ENCODE results near the gene ADGRE3.
"Not testable (repeated sequence)": the region's sequence is repeated elsewhere in the genome, so short reads cannot be mapped to it uniquely, and the experiment has no call there.

Gene ADGRE3

DNA sequence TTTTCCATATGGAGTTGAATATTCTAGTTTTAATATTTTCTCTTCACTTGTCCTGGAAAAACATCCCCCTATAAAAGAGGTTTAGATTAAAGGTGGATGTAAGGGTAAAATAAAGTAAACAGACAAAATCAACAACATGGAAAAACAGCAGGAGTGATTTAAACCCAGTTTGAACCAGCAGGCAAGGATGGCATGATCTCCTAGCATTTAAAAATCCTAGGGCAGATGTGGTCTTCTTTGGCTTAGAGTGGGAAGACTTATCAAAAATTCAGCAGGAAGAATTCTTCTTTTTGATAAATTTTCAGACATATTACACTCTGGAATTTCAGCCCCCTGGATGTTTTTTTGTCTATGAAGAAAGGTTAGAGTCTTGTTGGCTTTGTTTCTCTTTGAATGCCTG lies 55.2 kb downstream of the ADGRE3 start:
- DNase-seq (ENCODE audit: low read depth) = no peak
- Histone ChIP-seq H3K9me3 (ENCODE audit: control insufficient read depth, low read length) (peaks cover 15% of the 10 kb centered on the region), H3K36me3 (ENCODE audit: control insufficient read depth, insufficient read depth, low read length, severe bottlenecking) (no peaks in the 10 kb centered on the region), H3K4me3 (ENCODE audit: low read length) (no peak overlapping the region), H3K27me3 (replicated peaks; ENCODE audit: control insufficient read depth, insufficient read depth, low read length) (no peaks in the 10 kb centered on the region), H3K4me1 (ENCODE audit: control insufficient read depth, insufficient read depth, low read length) (no peaks in the 10 kb centered on the region), H3K9ac (ENCODE audit: low read length) (no peak overlapping the region)

- Histone ChIP-seq H3K4me3 (ENCODE audit: low read length) (no peak overlapping the region), H3K36me3 (ENCODE audit: control insufficient read depth, insufficient read depth, low read length, severe bottlenecking) (no peaks in the 10 kb centered on the region), H3K4me1 (ENCODE audit: control insufficient read depth, insufficient read depth, low read length) (no peaks in the 10 kb centered on the region), H3K27me3 (replicated peaks; ENCODE audit: control insufficient read depth, insufficient read depth, low read length) (no peaks in the 10 kb centered on the region), H3K9me3 (ENCODE audit: control insufficient read depth, low read length) (peaks cover 15% of the 10 kb centered on the region), H3K9ac (ENCODE audit: low read length) (no peak overlapping the region)
- DNase-seq (ENCODE audit: low read depth) = no peak
Measured at GRCh38 chr19:14616407-14616806, 58.2 kb downstream of the ADGRE3 start.

DNA sequence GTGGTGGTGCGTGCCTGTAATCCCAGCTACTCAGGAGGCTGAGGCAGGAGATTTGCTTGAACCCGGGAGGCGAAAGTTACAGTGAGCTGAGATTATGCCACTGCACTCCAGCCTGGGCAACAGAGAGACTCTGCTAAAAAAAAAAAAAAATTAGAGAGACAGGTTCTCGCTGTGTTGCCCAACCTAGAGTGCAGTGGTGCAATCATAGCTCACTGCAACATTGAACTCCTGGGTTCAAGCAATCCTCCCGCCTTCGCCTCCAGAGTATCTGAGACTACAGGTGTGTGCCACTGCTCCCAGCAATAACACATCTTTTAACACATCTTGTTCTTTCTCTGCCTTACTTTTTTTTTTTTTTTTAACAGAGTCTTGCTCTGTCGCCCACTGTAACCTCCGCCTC lies 59.0 kb downstream of the ADGRE3 start:
- DNase-seq (ENCODE audit: low read depth) = no peak
- H3K4me1 ChIP-seq (ENCODE audit: control insufficient read depth, insufficient read depth, low read length) = no peaks in the 10 kb centered on the region
- peaks cover 15% of the 10 kb centered on the region for H3K9me3 ChIP-seq (ENCODE audit: control insufficient read depth, low read length)
- H3K4me3 ChIP-seq (ENCODE audit: low read length) = no peak overlapping the region
- no peaks in the 10 kb centered on the region for H3K27me3 ChIP-seq (replicated peaks; ENCODE audit: control insufficient read depth, insufficient read depth, low read length)
- no peak overlapping the region for H3K9ac ChIP-seq (ENCODE audit: low read length)
- no peaks in the 10 kb centered on the region for H3K36me3 ChIP-seq (ENCODE audit: control insufficient read depth, insufficient read depth, low read length, severe bottlenecking)

DNA sequence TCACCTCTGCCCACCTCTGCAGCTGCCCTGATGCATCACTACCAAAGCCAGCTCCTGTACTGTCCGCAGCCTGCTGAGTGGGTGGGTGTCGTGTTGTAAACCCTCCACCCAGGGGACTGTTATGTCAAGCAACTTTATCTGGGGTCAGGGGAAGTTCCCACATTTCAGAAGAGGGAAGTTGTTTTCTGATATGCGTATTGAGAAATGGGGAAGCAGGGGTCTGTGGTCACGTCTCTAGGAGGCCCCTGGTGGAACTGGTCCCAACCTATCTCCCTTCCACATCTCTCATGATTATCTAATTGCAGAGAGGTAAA lies 60.6 kb downstream of the ADGRE3 start:
- no peak for DNase-seq (ENCODE audit: low read depth)
- no peaks in the 10 kb centered on the region for H3K27me3 ChIP-seq (replicated peaks; ENCODE audit: control insufficient read depth, insufficient read depth, low read length)
- no peaks in the 10 kb centered on the region for H3K4me1 ChIP-seq (ENCODE audit: control insufficient read depth, insufficient read depth, low read length)
- no peak overlapping the region for H3K4me3 ChIP-seq (ENCODE audit: low read length)
- H3K36me3 ChIP-seq (ENCODE audit: control insufficient read depth, insufficient read depth, low read length, severe bottlenecking) = no peaks in the 10 kb centered on the region
- no peak overlapping the region for H3K9ac ChIP-seq (ENCODE audit: low read length)
- H3K9me3 ChIP-seq (ENCODE audit: control insufficient read depth, low read length) = peaks cover 5% of the 10 kb centered on the region

- H3K27me3 ChIP-seq (replicated peaks; ENCODE audit: control insufficient read depth, insufficient read depth, low read length); H3K4me3 ChIP-seq (ENCODE audit: low read length); H3K9me3 ChIP-seq (ENCODE audit: control insufficient read depth, low read length); H3K36me3 ChIP-seq (ENCODE audit: control insufficient read depth, insufficient read depth, low read length, severe bottlenecking); H3K4me1 ChIP-seq (ENCODE audit: control insufficient read depth, insufficient read depth, low read length); H3K9ac ChIP-seq (ENCODE audit: low read length); DNase-seq (ENCODE audit: low read depth): not testable (repeated sequence)
Measured at GRCh38 chr19:14613399-14614098, 61.1 kb downstream of the ADGRE3 start.

DNA sequence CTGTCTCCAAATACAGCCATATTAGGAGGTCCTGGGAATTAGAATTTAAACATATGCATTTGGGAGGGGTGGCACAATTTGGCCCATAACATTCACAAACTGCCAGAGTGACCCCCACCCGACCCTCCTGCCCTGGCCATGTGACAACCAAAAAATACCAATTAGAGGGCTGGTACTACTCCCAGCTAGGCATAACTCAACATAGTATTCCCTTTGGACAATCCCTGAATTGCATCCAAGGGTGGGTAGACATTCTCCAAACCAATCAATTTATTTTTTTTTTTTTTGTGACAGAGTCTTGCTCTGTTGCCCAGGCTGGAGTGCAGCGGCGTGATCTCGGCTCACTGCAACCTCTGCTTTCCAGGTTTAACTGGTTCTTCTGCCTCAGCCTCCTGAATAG lies 62.0 kb downstream of the ADGRE3 start:
- Histone ChIP-seq H3K4me1 (ENCODE audit: control insufficient read depth, insufficient read depth, low read length) (no peaks in the 10 kb centered on the region), H3K4me3 (ENCODE audit: low read length) (no peak overlapping the region), H3K9ac (ENCODE audit: low read length) (no peak overlapping the region), H3K36me3 (ENCODE audit: control insufficient read depth, insufficient read depth, low read length, severe bottlenecking) (no peaks in the 10 kb centered on the region), H3K27me3 (replicated peaks; ENCODE audit: control insufficient read depth, insufficient read depth, low read length) (no peaks in the 10 kb centered on the region), H3K9me3 (ENCODE audit: control insufficient read depth, low read length) (no peaks in the 10 kb centered on the region)
- DNase-seq (ENCODE audit: low read depth) = no peak

DNA sequence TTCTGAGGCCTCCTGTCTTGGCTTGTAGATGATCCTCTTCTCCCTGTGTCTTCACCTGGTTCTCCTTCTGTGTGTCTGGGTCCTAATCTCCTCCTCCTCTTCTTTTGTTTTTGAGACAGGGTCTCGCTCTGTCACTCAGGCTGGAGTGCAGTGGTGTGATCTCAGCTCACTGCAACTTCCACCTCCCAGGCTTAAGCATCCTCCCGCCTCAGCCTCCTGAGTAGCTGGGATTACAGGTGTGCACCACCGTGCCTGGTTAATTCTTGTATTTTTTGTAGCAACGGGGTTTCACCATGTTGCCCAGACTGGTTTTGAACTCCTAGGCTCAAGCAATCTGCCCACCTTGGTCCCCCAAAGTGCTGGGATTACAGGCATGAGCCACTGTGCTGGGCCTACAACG lies 62.4 kb downstream of the ADGRE3 start:
- H3K9me3 ChIP-seq (ENCODE audit: control insufficient read depth, low read length); H3K9ac ChIP-seq (ENCODE audit: low read length); H3K4me1 ChIP-seq (ENCODE audit: control insufficient read depth, insufficient read depth, low read length); H3K4me3 ChIP-seq (ENCODE audit: low read length); H3K27me3 ChIP-seq (replicated peaks; ENCODE audit: control insufficient read depth, insufficient read depth, low read length); H3K36me3 ChIP-seq (ENCODE audit: control insufficient read depth, insufficient read depth, low read length, severe bottlenecking); DNase-seq (ENCODE audit: low read depth): not testable (repeated sequence)

- H3K9ac ChIP-seq (ENCODE audit: low read length) = no peak overlapping the region
- no peak for DNase-seq (ENCODE audit: low read depth)
- no peaks in the 10 kb centered on the region for H3K9me3 ChIP-seq (ENCODE audit: control insufficient read depth, low read length)
- no peak overlapping the region for H3K4me3 ChIP-seq (ENCODE audit: low read length)
- H3K27me3 ChIP-seq (replicated peaks; ENCODE audit: control insufficient read depth, insufficient read depth, low read length) = no peaks in the 10 kb centered on the region
- H3K36me3 ChIP-seq (ENCODE audit: control insufficient read depth, insufficient read depth, low read length, severe bottlenecking) = no peaks in the 10 kb centered on the region
- no peaks in the 10 kb centered on the region for H3K4me1 ChIP-seq (ENCODE audit: control insufficient read depth, insufficient read depth, low read length)
Measured at GRCh38 chr19:14611051-14611450, 63.6 kb downstream of the ADGRE3 start.

GRCh38 chr19:14606627-14607026 lies 68.0 kb downstream of the ADGRE3 start:
- no peaks in the 10 kb centered on the region for H3K4me1 ChIP-seq (ENCODE audit: control insufficient read depth, insufficient read depth, low read length)
- H3K27me3 ChIP-seq (replicated peaks; ENCODE audit: control insufficient read depth, insufficient read depth, low read length) = no peaks in the 10 kb centered on the region
- no peak for DNase-seq (ENCODE audit: low read depth)
- H3K9ac ChIP-seq (ENCODE audit: low read length) = no peak overlapping the region
- H3K36me3 ChIP-seq (ENCODE audit: control insufficient read depth, insufficient read depth, low read length, severe bottlenecking) = no peaks in the 10 kb centered on the region
- H3K4me3 ChIP-seq (ENCODE audit: low read length) = no peak overlapping the region
- peaks cover 5% of the 10 kb centered on the region for H3K9me3 ChIP-seq (ENCODE audit: control insufficient read depth, low read length)

- H3K9ac ChIP-seq (ENCODE audit: low read length) = no peak overlapping the region
Measured at GRCh38 chr19:14603990-14604387, 70.7 kb downstream of the ADGRE3 start.

DNA sequence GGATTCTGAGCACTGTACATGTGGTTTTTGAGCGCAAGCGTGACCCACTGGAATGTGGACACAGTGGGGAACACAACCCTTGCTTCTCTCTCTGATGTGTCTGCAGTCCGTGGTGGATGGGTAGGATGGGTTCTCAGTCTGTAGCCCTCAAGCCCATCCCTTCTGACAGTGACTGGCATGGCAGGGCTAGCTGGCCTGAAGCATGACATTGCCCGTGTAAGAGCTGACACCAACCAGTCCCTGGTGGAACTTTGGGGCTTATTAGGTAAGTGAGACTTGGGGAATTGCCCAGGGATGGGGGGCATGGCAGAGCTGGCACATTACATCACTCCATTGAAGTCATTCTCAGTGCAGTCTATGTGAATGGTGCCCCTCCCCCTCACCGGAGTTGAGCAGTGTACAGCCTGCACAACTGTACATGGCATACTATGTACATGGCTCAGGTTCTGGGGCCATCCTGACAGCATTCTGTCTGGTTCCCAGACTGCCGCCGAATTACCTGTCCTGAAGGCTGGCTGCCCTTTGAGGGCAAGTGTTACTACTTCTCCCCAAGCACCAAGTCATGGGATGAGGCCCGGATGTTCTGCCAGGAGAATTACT lies 75.0 kb downstream of the ADGRE3 start:
- no peak for DNase-seq (ENCODE audit: low read depth)
- Histone ChIP-seq H3K4me1 (ENCODE audit: control insufficient read depth, insufficient read depth, low read length) (no peaks in the 10 kb centered on the region), H3K27me3 (replicated peaks; ENCODE audit: control insufficient read depth, insufficient read depth, low read length) (no peaks in the 10 kb centered on the region), H3K9me3 (ENCODE audit: control insufficient read depth, low read length) (peaks cover 5% of the 10 kb centered on the region), H3K9ac (ENCODE audit: low read length) (no peak overlapping the region), H3K4me3 (ENCODE audit: low read length) (no peak overlapping the region), H3K36me3 (ENCODE audit: control insufficient read depth, insufficient read depth, low read length, severe bottlenecking) (no peaks in the 10 kb centered on the region)

More at GRCh38 chr19:14603990-14604387, 70.7 kb downstream of the ADGRE3 start:
- Histone ChIP-seq H3K36me3 (ENCODE audit: control insufficient read depth, insufficient read depth, low read length, severe bottlenecking) (no peaks in the 10 kb centered on the region), H3K27me3 (replicated peaks; ENCODE audit: control insufficient read depth, insufficient read depth, low read length) (no peaks in the 10 kb centered on the region), H3K9me3 (ENCODE audit: control insufficient read depth, low read length) (peaks cover 5% of the 10 kb centered on the region), H3K4me1 (ENCODE audit: control insufficient read depth, insufficient read depth, low read length) (no peaks in the 10 kb centered on the region), H3K4me3 (ENCODE audit: low read length) (no peak overlapping the region)
- DNase-seq (ENCODE audit: low read depth) = no peak

DNA sequence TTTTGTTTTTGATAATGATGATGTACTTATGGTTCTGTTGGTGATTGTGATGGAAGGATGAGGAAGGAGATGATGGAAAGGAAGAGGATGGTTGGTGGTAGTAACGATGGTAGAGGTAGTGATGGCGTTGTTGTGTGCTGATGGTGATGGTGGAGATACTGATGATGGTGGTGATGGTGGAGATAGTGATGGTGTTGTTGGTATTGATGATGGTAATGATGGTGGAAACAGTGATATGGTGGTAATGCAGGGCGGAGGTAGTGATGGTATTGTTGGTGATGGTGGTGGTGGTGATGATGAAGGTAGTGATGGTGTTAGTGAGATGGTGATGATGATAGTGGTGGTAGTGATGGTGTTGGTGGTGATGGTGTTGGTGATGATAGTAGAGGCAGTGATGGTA lies 79.1 kb downstream of the ADGRE3 start:
- Histone ChIP-seq H3K36me3 (ENCODE audit: control insufficient read depth, insufficient read depth, low read length, severe bottlenecking) (no peaks in the 10 kb centered on the region), H3K27me3 (replicated peaks; ENCODE audit: control insufficient read depth, insufficient read depth, low read length) (no peaks in the 10 kb centered on the region), H3K4me1 (ENCODE audit: control insufficient read depth, insufficient read depth, low read length) (no peaks in the 10 kb centered on the region), H3K9ac (ENCODE audit: low read length) (no peak overlapping the region), H3K9me3 (ENCODE audit: control insufficient read depth, low read length) (no peaks in the 10 kb centered on the region), H3K4me3 (ENCODE audit: low read length) (no peak overlapping the region)
- DNase-seq (ENCODE audit: low read depth) = no peak
